HepG2 (cell line): ENCODE data around the gene ZIK1. TPM values are rescaled to one million over a fixed set of nuclear protein-coding genes. Genes with fewer than 3 reads are reported as not detected.

Source experiments
- AGO1 ChIP-seq: fragments of 200-400 bp; formaldehyde crosslinking; IDR thresholded peaks from 2 replicates; pipeline ENCODE4 v1.6.1; 2017; ENCODE audit warnings: mild to moderate bottlenecking, low read depth, low read length, moderate library complexity; ENCODE audit not compliant: poor library complexity, severe bottlenecking
- AKAP8 ChIP-seq: sonication (generic); formaldehyde crosslinking; IDR thresholded peaks from 2 replicates; pipeline ENCODE4 v1.5.1; 2020; ENCODE audit warnings: mild to moderate bottlenecking, missing genetic modification reagents
- ATM ChIP-seq: fragments of 450-650 bp; IDR thresholded peaks from 2 replicates; pipeline ENCODE4 v1.7.1; 2017; ENCODE audit warnings: mild to moderate bottlenecking, borderline replicate concordance
- BCL3 ChIP-seq: sonication (generic); formaldehyde crosslinking; IDR thresholded peaks from 2 replicates; pipeline ENCODE4 v1.5.1; 2020; ENCODE audit warnings: mild to moderate bottlenecking, missing genetic modification reagents, moderate library complexity
- DPF2 ChIP-seq: sonication (generic); formaldehyde crosslinking; IDR thresholded peaks from 2 replicates; pipeline ENCODE4 v1.4.0; 2020; ENCODE audit warnings: mild to moderate bottlenecking, low read depth, missing genetic modification reagents, borderline replicate concordance
- ERF ChIP-seq: IDR thresholded peaks from 2 replicates; pipeline ENCODE4 v1.6.1; 2018; ENCODE audit warnings: missing biosample characterization, missing genetic modification reagents
- KLF9 ChIP-seq: IDR thresholded peaks from 2 replicates; pipeline ENCODE4 v1.6.1; 2016; ENCODE audit warnings: low read depth
- MAZ ChIP-seq, 2 experiments: sonication (generic) in 1 of 2; formaldehyde crosslinking in 1 of 2; IDR thresholded peaks; 2 replicates each; pipeline versions ENCODE4 v1.5.0 to v1.6.1; 2012 to 2020; ENCODE audit warnings: low read depth in 2 of 2, mild to moderate bottlenecking in 2 of 2, borderline replicate concordance in 1 of 2, improper control_type of control experiment in 1 of 2, low read length in 1 of 2, missing genetic modification reagents in 1 of 2, moderate library complexity in 1 of 2
- MBD4 ChIP-seq: IDR thresholded peaks from 2 replicates; pipeline ENCODE4 v1.6.1; 2012; ENCODE audit warnings: low read length, inconsistent platforms, borderline replicate concordance
- POLR2G ChIP-seq: fragments of 200-400 bp; formaldehyde crosslinking; IDR thresholded peaks from 2 replicates; pipeline ENCODE4 v1.6.1; 2018; ENCODE audit warnings: mild to moderate bottlenecking, low read depth, low read length, moderate library complexity
- RNF2 ChIP-seq: fragments of 450-650 bp; conservative IDR thresholded peaks from 2 replicates; pipeline ENCODE4 v1.6.1; 2016; ENCODE audit warnings: low read depth
- TEAD3 ChIP-seq: optimal IDR thresholded peaks from 2 replicates; pipeline ENCODE3; 2016; ENCODE audit warnings: borderline replicate concordance
- U2AF2 ChIP-seq: fragments of 200-400 bp; formaldehyde crosslinking; IDR thresholded peaks from 2 replicates; pipeline ENCODE4 v1.6.1; 2017; ENCODE audit warnings: low read depth, mild to moderate bottlenecking, low read length
- ZNF274 ChIP-seq: sonication (generic); formaldehyde crosslinking; IDR thresholded peaks from 2 replicates; pipeline ENCODE4 v1.5.1; 2020; ENCODE audit warnings: mild to moderate bottlenecking, missing genetic modification reagents
- ZNF335 ChIP-seq: sonication (generic); formaldehyde crosslinking; IDR thresholded peaks from 2 replicates; pipeline ENCODE4 v1.4.0; 2020; ENCODE audit warnings: missing genetic modification reagents
- ZNF484 ChIP-seq: sonication (generic); formaldehyde crosslinking; IDR thresholded peaks from 2 replicates; pipeline ENCODE4 v1.5.1; 2020; ENCODE audit warnings: mild to moderate bottlenecking, low read depth, missing genetic modification reagents, borderline replicate concordance
- ZNF530 ChIP-seq: sonication (generic); formaldehyde crosslinking; IDR thresholded peaks from 2 replicates; pipeline ENCODE4 v1.5.0; 2020; ENCODE audit warnings: low read depth, mild to moderate bottlenecking, missing genetic modification reagents
- ZNF543 ChIP-seq: sonication (generic); formaldehyde crosslinking; IDR thresholded peaks from 2 replicates; pipeline ENCODE4 v1.4.0; 2020; ENCODE audit warnings: mild to moderate bottlenecking, missing genetic modification reagents
- ZNF724P ChIP-seq: sonication (generic); formaldehyde crosslinking; IDR thresholded peaks from 2 replicates; pipeline ENCODE4 v1.8.0; 2022; ENCODE audit warnings: missing genetic modification reagents, borderline replicate concordance
- ZNF775 ChIP-seq: sonication (generic); formaldehyde crosslinking; IDR thresholded peaks from 2 replicates; pipeline ENCODE4 v1.4.0; 2020; ENCODE audit warnings: missing genetic modification reagents, mild to moderate bottlenecking, moderate library complexity, borderline replicate concordance
- polyA plus RNA-seq, 8 experiments: library from polyadenylated mRNA; depleted of rRNA in 3 of 8; stranded (reverse) in 7 of 8; unstranded in 1 of 8; fragments of >200 nt; fragmentation: Illumina TruSeq in 4 of 8; extraction: Trizol in 4 of 8; gene quantifications; 2 replicates each; pipeline versions ENCODE4 v1.2.1 to v1.2.3, GENCODE V29; 2011 to 2016; ENCODE audit warnings: low read depth in 4 of 8, missing spikeins in 1 of 8, mixed read lengths in 1 of 8; ENCODE audit not compliant: insufficient read depth in 1 of 8
- total RNA-seq, 5 experiments: library from RNA; depleted of rRNA; stranded (reverse); fragments of >200 nt; fragmentation: Illumina TruSeq; extraction: Trizol; gene quantifications; 2 replicates each; pipeline ENCODE4 v1.2.3, GENCODE V29; 2016; ENCODE audit warnings: low read depth in 1 of 5
- TF ChIP-seq, protein P1 (sequence below): sonication (generic); formaldehyde crosslinking; IDR thresholded peaks from 2 replicates; pipeline ENCODE4 v1.4.0; 2020; ENCODE audit warnings: missing genetic modification reagents
- TF ChIP-seq, protein P2 (sequence below): fragments of 450-650 bp; IDR thresholded peaks from 2 replicates; pipeline ENCODE4 v1.6.1; 2016
- TF ChIP-seq, protein P3 (sequence below): sonication (generic); formaldehyde crosslinking; IDR thresholded peaks from 2 replicates; pipeline ENCODE4 v1.5.1; 2020; ENCODE audit warnings: mild to moderate bottlenecking, missing genetic modification reagents

Gene ZIK1
- total and polyA plus RNA-seq, 2 of the 13 experiments (the other 11 are each of a cell fraction or from before 2014, with no cell fraction given), result 2.1 to 7.2 TPM

GRCh38 chr19:57578487-57579205 is 5.3 kb upstream of the ZIK1 start, which contains the start of gene ZNF416 (continued):
- no peak for TF ChIP-seq MAZ (IDR thresholded peaks at IDR 0.05; ENCODE audit: borderline replicate concordance, low read depth, low read length)
- no peak; the same call in 1 of the 2 replicates for TF ChIP-seq MAZ (CRISPR knock-in tag; IDR thresholded peaks at IDR 0.05; ENCODE audit: low read depth)
- TF ChIP-seq ZNF484 (CRISPR knock-in tag), result no peak
- TF ChIP-seq AKAP8, result no peak
- TF ChIP-seq ERF (CRISPR knock-in tag), result no peak
- TF ChIP-seq, protein P1, sequence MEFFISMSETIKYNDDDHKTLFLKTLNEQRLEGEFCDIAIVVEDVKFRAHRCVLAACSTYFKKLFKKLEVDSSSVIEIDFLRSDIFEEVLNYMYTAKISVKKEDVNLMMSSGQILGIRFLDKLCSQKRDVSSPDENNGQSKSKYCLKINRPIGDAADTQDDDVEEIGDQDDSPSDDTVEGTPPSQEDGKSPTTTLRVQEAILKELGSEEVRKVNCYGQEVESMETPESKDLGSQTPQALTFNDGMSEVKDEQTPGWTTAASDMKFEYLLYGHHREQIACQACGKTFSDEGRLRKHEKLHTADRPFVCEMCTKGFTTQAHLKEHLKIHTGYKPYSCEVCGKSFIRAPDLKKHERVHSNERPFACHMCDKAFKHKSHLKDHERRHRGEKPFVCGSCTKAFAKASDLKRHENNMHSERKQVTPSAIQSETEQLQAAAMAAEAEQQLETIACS (CRISPR knock-in tag), result no peak
- TF ChIP-seq KLF9, result no peak
- TF ChIP-seq DPF2, result no peak
- no peak for TF ChIP-seq ZNF775 (CRISPR knock-in tag)
- TF ChIP-seq, protein P2, sequence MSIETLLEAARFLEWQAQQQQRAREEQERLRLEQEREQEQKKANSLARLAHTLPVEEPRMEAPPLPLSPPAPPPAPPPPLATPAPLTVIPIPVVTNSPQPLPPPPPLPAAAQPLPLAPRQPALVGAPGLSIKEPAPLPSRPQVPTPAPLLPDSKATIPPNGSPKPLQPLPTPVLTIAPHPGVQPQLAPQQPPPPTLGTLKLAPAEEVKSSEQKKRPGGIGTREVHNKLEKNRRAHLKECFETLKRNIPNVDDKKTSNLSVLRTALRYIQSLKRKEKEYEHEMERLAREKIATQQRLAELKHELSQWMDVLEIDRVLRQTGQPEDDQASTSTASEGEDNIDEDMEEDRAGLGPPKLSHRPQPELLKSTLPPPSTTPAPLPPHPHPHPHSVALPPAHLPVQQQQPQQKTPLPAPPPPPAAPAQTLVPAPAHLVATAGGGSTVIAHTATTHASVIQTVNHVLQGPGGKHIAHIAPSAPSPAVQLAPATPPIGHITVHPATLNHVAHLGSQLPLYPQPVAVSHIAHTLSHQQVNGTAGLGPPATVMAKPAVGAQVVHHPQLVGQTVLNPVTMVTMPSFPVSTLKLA, result no peak
- TF ChIP-seq U2AF2, result no peak
- TF ChIP-seq ZNF543, result no peak; the same call in 1 of the 2 replicates
- TF ChIP-seq, protein P3, sequence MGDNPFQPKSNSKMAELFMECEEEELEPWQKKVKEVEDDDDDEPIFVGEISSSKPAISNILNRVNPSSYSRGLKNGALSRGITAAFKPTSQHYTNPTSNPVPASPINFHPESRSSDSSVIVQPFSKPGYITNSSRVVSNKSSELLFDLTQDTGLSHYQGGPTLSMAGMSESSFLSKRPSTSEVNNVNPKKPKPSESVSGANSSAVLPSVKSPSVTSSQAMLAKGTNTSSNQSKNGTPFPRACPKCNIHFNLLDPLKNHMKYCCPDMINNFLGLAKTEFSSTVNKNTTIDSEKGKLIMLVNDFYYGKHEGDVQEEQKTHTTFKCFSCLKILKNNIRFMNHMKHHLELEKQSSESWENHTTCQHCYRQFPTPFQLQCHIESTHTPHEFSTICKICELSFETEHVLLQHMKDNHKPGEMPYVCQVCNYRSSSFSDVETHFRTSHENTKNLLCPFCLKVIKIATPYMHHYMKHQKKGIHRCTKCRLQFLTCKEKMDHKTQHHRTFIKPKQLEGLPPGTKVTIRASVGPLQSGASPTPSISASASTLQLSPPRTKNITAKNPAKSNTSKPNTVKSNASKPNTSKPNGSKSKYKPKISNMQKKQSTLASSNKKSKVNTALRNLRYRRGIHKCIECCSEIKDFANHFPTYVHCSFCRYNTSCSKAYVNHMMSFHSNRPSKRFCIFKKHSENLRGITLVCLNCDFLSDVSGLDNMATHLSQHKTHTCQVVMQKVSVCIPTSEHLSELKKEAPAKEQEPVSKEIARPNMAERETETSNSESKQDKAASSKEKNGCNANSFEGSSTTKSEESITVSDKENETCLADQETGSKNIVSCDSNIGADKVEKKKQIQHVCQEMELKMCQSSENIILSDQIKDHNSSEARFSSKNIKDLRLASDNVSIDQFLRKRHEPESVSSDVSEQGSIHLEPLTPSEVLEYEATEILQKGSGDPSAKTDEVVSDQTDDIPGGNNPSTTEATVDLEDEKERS (CRISPR knock-in tag), result no peak
- TF ChIP-seq ZNF335, result peak; percentile 71; the same call in 1 of the 2 replicates
- peak; percentile 77; the same call in 1 of the 2 replicates for TF ChIP-seq ZNF274 (CRISPR knock-in tag)
- TF ChIP-seq BCL3 (CRISPR knock-in tag), result peak; percentile 84; the same call in 1 of the 2 replicates
- TF ChIP-seq RNF2, result no peak
- no peak for TF ChIP-seq AGO1
- no peak for TF ChIP-seq ZNF530 (CRISPR knock-in tag)
- TF ChIP-seq TEAD3 (CRISPR knock-in tag), result peak; percentile 50
- peak; percentile 56; the same call in 1 of the 2 replicates for TF ChIP-seq POLR2G
- no peak for TF ChIP-seq MBD4
- no peak for TF ChIP-seq ZNF724P (CRISPR knock-in tag)
- TF ChIP-seq ATM, result no peak
